Measurements from ENCODE around the gene ZRANB3.

- TF ChIP-seq CTCF (IDR thresholded peaks at IDR 0.05; ENCODE audit: low read depth, low read length) (no peak), EZH2phosphoT487 (IDR thresholded peaks at IDR 0.05; ENCODE audit: low read depth) (no peak)
Measured at GRCh38 chr2:135227386-135227785, 303.6 kb downstream of the ZRANB3 start.

Data from OCI-LY3 (cell line).